Measurements from ENCODE around the gene KRT17.
"Not testable (repeated sequence)": the region's sequence is repeated elsewhere in the genome, so short reads cannot be mapped to it uniquely, and the experiment has no call there.

Gene KRT17

DNA sequence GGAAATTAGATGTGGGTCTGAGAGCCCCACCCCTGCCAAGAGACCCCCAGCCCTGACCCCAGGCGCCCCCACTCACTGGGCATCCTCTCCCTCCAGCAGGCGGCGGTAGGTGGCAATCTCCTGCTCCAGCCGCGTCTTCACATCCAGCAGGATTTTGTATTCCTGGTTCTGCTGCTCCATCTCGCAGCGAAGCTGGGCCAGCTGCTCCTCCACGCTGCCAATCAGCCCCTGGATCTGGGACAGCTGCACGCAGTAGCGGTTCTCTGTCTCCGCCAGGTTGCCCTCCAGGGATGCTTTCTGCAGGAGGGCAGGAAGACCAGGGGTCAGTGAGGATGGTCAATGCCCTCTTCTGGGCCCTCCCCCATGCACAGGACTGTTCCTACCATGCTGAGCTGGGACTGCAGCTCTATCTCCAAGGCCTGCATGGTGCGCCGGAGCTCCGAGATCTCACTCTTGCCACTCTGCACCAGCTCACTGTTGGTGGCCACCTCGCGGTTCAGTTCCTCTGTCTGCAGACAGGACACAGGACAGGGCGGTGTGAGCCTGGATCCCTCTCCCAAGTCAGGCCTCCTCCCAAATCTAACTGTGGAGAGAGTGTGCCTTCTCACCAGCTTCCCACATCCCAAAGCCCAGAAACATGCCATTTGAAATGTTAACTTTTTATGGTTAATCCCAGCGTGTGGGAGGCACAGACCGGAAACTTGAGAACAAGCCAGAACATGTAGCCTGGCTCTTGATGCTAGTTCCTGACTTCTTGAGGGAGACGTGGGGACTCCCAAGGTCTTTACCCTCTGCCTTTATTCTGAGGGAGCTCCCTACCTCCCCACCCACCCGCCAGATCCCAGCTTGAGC lies 3.6 kb downstream of the KRT17 start:
- no peak for DNase-seq (ENCODE audit: low read depth)

DNA sequence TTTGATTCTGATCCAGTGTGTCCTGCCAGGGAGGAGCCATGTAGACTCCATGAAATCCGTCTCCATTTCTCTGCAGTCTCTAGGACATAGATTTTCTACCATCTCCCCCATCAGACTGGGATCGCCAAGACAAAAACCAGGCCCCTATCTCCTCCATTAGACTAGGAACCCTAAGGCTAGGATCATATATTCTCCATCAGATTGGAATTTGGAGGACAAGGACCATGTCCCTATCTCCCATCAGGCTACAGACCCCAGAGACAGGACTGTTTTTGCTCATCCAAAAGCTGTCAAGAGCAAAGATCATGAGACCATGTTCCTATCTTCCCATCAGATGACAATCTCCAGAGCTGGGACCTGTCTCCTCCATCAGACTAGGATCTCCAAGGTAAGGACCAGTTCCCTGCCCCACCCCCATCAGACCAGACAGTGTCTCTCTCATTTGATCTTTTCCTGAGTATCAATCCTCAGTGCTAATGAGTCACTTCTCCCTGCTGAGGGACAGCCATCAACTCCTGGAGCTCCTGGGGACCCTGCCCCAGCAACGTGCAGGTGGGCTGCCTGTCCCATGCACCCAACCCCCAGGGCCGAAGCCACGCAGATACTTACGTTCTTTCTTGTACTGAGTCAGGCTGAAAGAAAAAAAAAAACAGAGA lies 4.3 kb downstream of the KRT17 start:
- not testable (repeated sequence) for DNase-seq (ENCODE audit: low read depth)

DNA sequence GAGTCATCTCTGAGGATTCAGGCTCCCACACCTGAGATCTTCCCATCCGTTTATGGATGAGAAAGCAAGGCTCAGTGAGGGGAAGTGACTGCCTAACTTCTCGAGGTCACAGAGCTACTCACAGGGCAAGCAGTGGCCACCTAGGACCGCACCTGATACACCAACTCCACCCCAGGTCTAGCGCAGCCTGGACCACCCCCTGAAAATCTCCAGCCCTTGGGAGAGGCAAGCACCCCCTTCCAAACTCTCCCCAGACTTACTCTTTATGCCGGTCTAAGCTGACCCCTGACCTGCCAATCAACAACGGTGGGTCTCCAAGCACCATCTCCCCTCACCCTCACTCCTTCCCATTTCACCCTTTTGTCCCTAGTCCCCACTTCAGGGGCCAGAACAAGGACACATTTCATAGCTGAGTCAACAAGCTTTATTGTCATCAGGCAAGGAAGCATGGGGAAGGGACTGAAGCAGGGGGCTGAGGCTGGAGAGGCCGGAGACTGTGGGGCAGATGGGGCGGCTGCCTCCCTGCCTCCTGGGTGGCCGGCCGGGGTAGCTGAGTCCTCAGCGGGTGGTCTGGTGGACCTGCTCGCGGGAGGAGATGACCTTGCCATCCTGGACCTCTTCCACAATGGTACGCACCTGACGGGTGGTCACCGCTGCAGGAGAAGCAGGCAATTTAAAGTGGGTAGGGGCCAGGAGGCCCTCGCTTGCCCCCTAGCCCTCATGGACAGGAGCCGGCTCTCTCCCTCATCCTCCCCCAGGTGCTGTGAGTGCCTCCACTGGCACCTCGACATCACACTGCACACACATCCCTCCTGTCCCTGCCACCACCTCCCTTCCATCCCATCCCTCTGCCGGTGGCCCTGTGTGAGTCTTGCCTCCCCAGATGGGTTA lies 5.1 kb downstream of the KRT17 start:
- DNase-seq (ENCODE audit: low read depth), result no peak

DNA sequence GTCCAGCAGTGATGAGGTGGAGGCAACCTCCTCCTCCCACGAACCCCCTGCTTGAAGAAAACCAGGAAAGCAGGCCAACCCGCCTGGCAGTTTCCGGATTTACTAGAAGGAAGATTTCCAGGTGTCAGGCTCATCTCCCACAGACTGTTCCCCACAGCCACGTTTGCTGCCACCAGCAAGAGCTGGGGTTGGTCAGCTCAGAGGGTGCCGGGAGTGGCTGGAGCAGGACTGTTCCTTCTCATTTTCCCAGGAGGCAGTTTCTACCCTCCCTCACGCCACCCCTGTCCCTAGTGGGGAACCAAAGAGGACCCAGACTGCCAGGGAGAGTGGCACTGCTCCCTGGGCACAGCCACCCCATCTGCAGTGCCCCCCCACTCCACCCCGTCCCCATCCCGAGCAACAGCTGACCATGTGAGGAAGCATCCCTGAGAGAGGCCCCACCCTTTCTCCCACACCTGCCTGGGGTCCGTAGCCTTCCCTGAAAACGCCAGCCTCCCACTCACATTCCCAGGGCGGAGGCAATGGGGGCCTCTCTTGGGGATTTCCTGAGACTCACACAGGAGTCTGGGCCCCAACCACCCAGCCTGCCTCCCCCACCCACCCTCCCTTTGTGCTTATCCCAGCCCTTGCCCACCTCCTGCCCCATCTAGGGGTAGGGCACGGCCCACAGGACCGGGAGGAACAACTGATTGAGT lies 5.9 kb downstream of the KRT17 start:
- no peak for DNase-seq (ENCODE audit: low read depth)

DNA sequence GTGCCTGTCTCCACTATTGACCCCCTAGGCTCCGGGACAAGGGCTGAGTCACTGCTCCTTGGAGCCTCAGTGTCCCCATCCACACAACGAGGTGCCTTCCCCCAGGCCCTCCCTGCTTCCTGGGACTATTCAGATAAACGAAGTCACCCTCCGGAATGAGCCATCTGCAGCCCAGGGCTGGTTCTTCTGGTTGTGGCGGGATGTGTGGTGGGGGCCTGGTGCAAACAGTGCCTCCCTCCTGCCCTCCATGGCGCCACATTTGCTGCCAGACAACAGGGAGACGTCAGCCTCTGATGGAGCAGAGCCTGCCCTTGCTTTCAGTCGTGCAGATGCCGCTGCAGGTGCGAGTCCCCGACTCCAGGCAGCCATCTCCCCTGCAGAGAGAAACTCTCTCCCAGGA lies 6.7 kb downstream of the KRT17 start:
- DNase-seq (ENCODE audit: low read depth), result no peak

DNA sequence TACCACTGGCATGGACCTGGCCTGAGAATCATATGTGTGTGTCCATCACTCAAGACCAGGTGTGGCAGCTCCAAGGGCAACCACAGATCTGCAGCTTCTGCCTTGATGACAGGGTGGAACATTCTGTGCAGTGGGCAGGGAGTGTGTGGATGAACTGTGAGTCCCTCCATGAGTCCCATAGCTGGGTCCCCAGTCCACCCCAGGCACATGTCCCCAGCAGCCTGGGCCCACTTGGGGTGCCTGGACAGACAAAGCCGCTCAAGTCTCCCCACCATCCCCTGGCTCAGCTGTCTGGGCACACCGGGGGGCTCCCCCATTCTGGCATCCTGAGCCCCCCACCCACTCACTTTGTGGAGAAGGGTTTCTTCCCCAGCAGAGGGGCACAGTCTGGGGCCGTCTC lies 7.2 kb downstream of the KRT17 start:
- no peak for DNase-seq (ENCODE audit: low read depth)

DNA sequence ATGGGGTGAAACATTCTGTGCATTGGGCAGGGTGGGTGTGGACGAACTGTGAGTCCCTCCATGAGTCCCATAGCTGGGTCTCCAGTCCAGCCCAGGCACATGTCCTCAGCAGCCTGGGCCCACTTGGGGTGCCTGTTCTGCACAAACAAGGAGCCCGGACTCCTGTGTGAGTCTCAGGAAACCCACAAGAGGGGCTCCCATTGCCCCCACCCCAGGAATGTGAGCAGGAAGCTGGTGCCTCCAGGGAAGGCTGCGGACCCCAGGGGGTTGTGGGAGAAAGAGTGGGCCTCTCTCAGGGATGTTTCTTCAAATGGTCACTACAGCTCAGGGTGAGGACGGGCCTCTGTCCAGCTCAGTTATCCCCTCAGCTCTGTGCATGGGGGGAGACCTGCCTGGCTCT lies 7.9 kb downstream of the KRT17 start:
- not testable (repeated sequence) for DNase-seq (ENCODE audit: low read depth)

DNA sequence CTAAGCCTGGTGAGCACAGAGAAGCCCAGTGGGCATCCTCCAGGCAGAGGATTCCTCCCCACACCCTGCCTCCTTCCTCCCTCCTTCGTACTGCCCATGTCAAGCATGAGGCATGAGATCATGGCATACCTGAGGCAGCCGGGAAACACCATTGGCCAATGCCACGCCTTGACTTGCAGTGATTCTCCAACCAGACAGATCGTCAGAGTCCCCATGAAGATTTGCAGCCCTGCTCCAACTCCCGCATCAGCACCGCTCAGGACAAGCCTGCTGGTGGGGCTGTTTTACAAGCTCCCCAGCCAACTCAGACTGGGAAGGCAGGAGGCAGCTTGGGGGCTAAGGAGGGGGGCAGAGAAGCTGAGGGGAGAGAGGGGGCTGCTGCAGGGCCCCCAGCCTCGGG lies 8.9 kb downstream of the KRT17 start:
- no peak for DNase-seq (ENCODE audit: low read depth)

DNA sequence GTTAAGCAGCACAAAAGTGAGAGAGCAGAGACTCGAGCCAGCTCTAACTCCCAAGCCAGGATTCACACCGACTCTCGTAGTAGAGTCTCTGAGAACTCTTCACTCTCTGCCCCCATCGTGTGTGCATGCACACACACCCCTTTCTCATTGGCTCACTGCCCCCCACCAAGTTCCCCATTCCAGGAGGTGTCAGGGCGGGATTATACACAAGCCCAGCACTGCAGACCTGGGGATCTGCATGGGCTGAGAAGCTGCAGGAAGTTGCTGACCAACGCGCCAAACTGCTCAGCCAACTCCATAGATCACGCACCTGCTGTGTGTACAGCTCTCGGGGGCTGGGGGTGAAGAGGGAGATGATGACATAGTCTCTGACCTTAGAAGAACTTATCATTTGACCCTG lies 9.6 kb downstream of the KRT17 start:
- not testable (repeated sequence) for DNase-seq (ENCODE audit: low read depth)

DNA sequence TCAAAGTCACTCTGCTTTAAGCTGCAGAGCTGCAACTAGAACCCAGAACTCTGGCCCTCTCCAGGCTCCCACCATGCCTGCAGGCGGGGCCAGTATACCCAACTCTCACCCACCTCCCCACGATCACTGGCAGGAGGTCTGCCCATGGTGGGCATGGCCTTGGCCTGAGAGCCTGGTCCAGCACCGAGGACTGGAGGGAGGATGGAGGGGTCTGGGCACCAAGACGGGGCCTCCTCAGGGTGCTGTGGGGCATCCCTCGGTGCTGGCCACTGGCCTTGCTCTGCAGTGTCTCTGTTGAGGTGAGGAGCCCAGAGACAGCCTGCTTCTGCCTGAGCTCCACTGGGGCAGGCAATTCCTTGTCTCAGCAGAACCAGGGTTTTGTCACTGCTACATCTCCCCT lies 10.3 kb downstream of the KRT17 start:
- DNase-seq (ENCODE audit: low read depth), result no peak

DNA sequence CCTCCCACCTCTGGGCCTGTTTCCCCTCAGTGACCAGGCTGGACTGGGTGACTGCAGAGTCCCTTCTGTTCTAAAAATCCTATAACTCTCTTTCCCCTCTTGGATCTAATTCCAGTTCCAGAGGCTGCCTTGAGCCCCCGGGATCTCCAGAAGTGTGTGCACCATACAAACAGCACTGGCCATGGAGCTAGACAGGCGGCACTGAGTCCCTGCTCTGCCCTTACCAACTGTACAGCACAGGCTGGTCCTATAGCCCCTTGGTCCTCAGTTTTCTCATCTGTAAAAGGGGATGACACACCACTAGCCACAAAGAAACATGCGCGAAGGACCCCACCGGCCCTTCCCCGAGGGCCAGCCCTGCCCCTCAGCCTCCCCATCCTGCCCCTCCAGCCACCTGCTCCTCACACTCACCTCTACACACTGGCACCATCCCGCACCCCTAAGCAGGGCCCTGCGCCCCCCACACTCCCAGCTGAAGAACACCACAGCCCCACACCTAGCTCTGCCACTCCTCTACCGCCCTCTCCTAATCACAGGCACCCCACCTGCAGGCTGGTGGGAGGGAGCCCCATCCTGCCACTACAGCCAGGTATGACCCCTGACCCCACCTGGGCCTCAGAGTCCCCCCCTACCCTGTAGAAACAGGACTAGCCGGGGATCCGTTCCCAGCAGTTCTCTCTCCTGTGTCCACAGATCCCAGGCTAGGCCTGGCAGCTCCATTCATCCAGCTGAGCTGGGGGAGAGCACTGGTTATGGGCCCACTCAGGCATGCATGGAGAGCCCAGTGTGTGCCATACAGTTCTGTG lies 10.9 kb downstream of the KRT17 start:
- no peak for DNase-seq (ENCODE audit: low read depth)

DNA sequence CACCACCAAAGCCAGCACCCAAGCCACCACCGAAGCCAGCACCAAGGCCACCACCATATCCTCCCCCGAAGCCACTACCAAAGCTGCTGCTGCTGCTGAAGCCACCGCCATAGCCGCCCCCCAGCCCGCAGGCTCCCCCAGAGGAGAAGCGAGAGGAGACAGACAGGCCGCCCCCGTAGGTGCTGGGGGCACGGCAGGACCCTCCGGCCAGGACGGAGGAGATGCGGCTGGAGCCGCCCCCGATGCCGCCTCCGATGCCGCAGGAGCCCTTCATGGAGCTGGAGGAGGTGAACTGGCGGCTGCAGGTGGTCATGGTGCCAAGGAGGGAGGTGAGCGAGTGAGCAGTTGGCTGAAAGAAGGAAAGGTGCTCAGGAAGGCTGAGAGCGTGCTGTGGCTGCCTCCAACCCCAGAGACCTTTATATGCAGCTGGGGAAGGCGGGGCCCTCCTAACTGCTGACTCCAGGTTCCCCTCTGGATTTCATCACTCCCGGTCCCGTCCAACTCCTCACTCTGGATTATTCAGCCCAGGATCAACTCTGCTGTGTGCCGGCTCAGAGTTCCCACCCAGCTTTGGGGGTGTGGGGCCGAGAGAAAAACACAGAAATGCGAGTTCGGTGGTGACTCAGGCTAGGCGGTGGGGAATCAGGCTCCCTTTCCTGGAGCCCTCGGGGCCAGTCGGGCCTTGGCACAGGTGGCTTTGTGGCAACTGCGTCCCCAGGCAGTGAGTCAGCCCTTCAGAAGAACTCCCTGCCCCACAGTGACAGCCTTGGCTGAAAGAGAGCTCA lies 11.8 kb downstream of the KRT17 start, which contains the start of gene KRT16:
Gene KRT16, minus strand, starts transcription at position 392 of the 785 bp plus-strand sequence. Its CDS starts 79 bp downstream, at position 313.
- not testable (repeated sequence) for DNase-seq (ENCODE audit: low read depth)

DNA sequence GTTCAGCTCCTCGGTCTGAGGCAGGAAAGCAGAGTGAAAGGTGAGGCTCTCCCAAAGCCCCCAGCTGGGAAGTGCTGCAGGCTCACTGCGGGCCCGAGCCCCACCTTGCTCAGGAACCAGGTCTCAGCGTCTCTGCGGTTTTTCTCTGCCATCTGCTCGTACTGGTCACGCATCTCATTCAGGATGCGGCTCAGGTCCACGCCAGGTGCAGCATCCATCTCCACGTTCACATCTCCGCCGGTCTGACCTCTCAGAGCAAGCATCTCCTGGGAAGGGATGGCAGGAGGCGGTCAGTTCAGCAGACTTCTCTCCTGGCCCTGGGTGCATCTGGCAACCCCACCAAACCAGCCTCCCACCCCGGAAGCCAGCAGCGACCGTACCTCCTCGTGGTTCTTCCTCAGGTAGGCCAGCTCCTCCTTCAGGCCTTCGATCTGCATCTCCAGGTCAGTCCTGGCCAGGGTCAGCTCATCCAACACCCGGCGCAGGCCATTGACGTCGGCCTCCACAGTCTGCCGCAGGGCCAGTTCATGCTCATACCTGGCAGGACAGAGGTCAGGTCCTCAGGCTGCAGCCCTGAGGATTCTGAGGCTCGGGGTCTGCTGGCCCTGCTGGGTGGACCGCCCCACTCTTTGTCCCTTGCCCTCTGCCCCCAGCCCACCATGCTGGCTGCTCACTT lies 13.3 kb downstream of the KRT17 start:
- DNase-seq (ENCODE audit: low read depth), result no peak

DNA sequence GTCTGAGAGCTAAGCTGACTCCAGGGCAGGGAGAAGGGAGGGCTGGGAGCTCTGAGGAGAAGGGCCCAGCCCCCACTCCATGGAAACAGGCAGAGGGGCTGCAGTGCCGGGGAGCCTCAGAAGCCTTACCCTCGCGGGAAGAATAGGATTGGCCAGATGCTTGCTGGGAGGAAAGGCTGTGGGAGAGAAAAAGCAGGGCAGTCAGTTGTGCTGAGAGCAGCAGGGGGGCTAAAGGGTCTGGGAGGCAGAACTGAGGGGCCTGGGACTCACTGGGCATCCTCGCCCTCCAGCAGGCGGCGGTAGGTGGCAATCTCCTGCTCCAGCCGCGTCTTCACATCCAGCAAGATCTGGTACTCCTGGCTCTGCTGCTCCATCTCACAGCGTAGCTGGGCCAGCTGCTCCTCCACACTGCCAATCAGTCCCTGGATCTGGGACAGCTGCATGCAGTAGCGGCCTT lies 14.3 kb downstream of the KRT17 start:
- not testable (repeated sequence) for DNase-seq (ENCODE audit: low read depth)

DNA sequence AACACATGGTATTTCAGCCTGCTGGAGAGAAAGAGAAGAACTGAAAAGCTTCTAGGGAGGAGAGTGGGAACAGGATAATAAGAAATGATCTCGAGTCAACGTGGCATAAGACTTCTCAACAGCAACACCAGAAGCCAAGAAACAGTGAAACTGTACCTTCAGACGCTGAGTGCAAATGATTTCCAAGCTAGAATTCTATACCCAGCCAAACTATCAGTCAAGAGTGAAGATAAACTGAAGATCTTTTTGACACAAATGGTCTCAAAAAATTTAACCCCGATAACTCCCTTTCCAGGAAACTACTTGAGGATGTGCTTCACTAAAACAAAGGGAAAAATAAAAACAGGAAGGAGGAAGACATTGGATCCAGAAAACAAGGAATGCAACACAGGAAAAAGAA lies 17.4 kb downstream of the KRT17 start:
- DNase-seq (ENCODE audit: low read depth), result not testable (repeated sequence)

DNA sequence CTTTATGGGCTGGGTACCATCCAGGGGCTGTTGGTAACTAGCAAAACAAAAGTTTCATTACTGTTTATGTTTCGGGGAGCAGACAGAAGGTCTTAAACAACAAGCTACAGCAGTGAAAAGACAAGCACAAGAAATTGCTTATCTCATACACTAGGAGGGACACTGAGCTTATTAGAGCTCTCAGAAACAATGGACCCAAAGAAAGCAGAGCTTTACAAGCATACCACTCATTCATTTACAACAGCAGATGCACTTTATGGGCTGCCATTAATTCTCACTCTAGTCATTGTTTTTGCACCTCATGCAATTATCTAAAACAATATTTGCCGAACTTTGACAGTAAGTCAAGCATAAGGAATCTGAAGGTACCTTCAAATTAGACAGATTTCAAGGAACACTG lies 21.9 kb downstream of the KRT17 start:
- DNase-seq (ENCODE audit: low read depth), result no peak

DNA sequence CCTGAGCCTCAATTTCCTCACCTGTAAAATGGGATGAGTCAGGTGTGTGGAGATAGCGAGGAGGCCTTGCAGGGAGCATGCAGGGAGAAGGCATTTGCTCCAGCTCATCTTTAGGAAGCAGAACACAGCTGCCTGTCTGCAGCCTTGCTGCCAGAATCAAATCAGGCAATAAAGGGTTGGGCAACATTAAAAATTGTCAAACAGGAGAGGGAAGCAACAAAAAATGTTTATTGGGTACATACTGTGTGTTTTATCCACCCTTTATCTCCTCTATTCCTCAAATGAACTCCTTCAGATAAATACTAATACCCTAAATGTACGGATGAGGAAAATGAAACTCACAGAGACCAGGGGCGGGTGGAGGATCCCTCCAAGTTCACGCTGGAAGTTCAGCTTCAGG lies 24.1 kb downstream of the KRT17 start:
- DNase-seq (ENCODE audit: low read depth), result no peak

DNA sequence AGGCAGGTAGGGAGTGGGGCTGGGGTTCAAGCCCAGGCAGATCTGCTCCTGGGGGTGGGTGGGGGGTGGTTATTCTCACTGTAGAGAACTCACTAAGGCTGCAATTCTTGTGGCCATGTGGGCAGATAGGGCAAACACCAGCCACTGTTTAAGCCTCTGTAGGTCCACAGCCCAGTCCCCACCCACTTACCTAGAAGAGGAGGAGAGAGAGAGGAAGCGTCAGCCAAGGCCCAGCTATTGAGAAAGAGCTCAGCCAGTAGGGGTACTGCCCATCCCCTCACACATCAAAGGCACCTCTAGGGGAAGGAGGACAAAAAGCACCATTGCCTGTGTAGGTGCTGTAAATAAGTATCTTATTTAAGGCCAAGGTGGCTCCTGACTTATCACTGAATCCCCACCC lies 24.7 kb downstream of the KRT17 start:
- no peak for DNase-seq (ENCODE audit: low read depth)

DNA sequence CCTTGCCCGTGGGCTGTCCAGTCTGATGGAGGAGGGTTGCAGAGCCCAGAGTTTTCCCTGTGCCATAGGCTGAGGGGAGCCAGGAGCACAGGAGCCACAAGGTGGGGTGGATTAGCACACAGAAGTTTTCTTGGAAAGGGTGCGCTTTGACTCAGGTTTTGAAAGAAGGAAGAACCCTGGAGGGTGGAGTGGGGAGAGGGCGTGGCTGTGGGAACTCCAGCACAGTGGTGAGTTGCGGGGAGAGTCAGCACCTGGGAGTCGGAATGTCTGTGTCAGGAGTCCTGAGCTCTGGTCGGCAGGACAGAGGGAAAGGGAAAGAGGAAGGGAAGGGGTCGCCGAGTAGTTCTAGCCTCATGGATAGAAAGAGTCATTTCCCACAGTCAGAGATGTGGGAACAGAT lies 28.8 kb downstream of the KRT17 start:
- DNase-seq (ENCODE audit: low read depth), result no peak

Measured in non-pigmented ciliary epithelial cell (primary cell).